GM12891 (cell line): Measurements from ENCODE around the gene KCNG2.

ENCODE experiments used
- PAX5 ChIP-seq: IDR thresholded peaks from 2 replicates; pipeline ENCODE4 v1.6.1; 2011; ENCODE audit warnings: low read length, moderate library complexity, mild to moderate bottlenecking; ENCODE audit not compliant: insufficient read depth, severe bottlenecking
- POLR2A ChIP-seq: IDR thresholded peaks from 2 replicates; pipeline ENCODE4 v1.6.1; 2011; ENCODE audit warnings: low read depth, low read length, control low read depth
- POLR2AphosphoS5 ChIP-seq: IDR thresholded peaks from 2 replicates; pipeline ENCODE4 v1.6.1; 2011; ENCODE audit warnings: low read depth, low read length, control low read depth
- POU2F2 ChIP-seq: IDR thresholded peaks from 2 replicates; pipeline ENCODE4 v1.6.1; 2011; ENCODE audit warnings: low read depth, mild to moderate bottlenecking, control low read depth, low read length, moderate library complexity
- SPI1 ChIP-seq: IDR thresholded peaks from 2 replicates; pipeline ENCODE4 v1.6.1; 2011; ENCODE audit warnings: low read depth, low read length, control low read depth
- TAF1 ChIP-seq: IDR thresholded peaks from 2 replicates; pipeline ENCODE4 v1.6.1; 2011; ENCODE audit warnings: low read depth, low read length, control low read depth

- TF ChIP-seq POLR2AphosphoS5: no peak
- TF ChIP-seq POLR2A: no peak
- no peak for TF ChIP-seq TAF1
- no peak for TF ChIP-seq SPI1
- TF ChIP-seq PAX5: no peak
- TF ChIP-seq POU2F2: no peak
Observed at GRCh38 chr18:79850731-79851130, 53.0 kb downstream of the KCNG2 start.
